Renal cortical epithelial cell (primary cell): ENCODE measurements around the gene SLC30A1. TPM values are rescaled to one million over a fixed set of nuclear protein-coding genes. Genes with fewer than 3 reads are reported as not detected.
"Not testable (repeated sequence)": the region's sequence is repeated elsewhere in the genome, so short reads cannot be mapped to it uniquely, and the experiment has no call there.

Source experiments
- DNase-seq: peaks from one replicate; pipeline ENCODE4 v3.0.0-alpha.2; 2011; ENCODE audit warnings: low read depth
- total RNA-seq: library from RNA; depleted of rRNA; stranded (reverse); fragments of >200 nt; gene quantifications from 2 replicates; pipeline ENCODE4 v1.2.3, GENCODE V29; 2014

The SLC30A1 gene
- total RNA-seq, 1 donor from 2014 or later = 74.4 TPM

- DNase-seq = no peak
Measured at GRCh38 chr1:211583011-211583992, 4.3 kb upstream of the SLC30A1 start.

DNA sequence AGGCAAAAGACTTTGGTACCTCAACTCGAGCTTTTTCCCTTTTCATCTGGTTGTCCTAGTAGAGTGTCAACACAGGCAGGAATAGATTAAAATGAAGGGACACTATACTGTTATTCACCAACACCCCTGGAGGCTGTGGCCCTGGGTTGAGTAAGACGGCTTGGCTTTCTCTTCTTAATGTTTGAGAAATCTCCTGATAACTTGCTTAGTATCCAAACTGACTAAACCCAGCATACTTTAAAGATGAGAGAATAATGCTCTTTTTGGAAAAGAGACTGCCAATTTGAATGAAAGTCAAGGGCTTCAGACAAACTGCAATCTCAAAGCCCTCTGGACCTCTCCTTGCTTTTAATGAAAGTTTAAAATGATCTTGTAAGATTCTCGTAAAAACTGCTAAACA, 2.6 kb upstream of the SLC30A1 start:
- no peak for DNase-seq

- no peak for DNase-seq
Measured at GRCh38 chr1:211580303-211580687, 1.3 kb upstream of the SLC30A1 start.

DNA sequence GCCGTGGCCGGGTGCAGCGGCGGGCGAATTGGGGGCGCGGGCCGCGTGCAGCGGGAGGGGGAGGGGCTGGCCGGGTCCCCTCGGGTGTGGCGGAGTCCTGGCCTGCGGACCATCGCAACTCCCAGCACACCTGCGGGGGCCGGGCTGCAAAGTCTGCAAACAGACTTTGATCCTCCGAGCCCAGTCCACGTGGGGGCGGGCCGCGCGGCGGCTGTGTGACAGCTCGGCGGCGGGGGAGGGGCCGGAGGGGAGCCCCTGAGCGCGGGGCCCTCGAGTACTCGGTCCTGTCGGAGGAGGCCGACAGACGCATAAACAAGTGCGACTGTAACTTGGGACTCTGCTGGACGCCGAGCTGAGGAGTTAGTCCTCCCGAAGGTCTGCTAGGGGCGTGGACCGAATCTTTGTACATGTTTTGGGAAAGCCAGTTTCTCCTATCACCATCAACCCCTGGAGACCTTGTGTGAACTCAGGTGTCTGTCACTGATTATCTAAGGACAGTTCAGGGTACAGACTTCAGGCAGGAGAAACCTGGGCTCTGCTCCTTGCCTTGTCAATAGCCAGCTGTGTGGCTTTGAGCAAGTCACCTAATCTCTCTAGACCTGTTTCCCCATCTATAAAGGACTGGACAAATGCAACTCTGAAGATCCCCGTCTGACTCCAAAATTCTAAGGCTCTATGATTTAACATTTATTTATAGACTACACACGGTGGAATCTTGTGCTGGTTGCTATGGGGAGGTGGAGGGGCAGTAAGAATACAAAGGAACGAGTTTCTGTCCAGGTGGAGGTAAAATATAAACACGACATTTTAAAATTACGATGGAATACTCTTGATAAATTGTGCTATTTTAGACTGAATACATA, 710 bp upstream of the SLC30A1 start:
- DNase-seq = no peak

GRCh38 chr1:211577819-211578639, 932 bp downstream of the SLC30A1 start:
- DNase-seq = peak; percentile 31

DNA sequence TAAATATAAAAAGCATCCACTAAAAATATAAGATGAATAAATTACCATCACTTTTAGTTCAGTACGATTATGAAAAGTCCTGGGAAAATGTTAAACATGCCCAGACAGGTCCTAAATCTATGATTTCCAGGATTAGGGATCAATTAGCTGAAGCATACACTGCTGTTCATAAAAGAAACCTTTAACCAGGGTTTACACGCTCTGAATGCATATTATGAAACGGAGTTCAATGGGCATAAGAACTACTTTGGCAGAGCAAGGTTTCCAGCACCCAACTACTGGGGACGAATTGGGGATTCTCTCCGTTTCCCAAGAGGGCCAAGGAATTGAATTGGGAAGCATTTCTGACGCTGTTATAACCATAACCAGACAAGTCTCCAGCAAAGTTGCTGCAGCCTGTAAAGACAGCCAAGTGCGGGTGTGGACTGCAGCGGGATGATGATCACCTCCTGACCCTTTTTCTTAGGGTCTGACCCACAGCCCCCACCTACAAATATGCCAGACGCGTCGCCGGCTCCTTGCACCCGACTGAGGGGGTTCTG, 1.6 kb downstream of the SLC30A1 start:
- no peak for DNase-seq

GRCh38 chr1:211576717-211577116, 2.2 kb downstream of the SLC30A1 start:
- no peak for DNase-seq

- DNase-seq = no peak
Measured at GRCh38 chr1:211574705-211575104, 4.3 kb downstream of the SLC30A1 start.

GRCh38 chr1:211571998-211572397, 7.0 kb downstream of the SLC30A1 start:
- DNase-seq = no peak

GRCh38 chr1:211570378-211570777, 8.6 kb downstream of the SLC30A1 start:
- not testable (repeated sequence) for DNase-seq

GRCh38 chr1:211566431-211567025, 12.4 kb downstream of the SLC30A1 start:
- peak; percentile 39 for DNase-seq

DNA sequence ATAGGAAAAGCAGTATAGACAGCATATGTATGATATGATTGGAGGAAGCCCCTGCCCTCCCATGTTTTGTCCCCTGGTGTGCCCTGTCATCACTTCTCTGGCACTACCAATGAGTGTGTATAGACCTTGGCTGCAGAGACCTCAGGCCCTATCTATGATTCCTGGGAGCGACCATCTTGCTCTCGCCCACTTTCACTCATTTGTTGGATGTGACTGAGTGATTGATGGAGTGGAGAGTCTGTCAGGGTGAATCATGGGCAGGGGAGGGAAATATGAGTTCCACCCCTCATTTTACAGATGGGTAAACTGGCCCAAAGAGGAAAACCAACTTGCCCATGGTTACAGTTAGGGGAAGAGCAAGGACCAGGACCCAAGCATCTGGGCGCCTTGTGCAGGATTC, 14.9 kb downstream of the SLC30A1 start:
- no peak for DNase-seq

GRCh38 chr1:211559222-211560010, 19.5 kb downstream of the SLC30A1 start:
- DNase-seq = peak; percentile 51

GRCh38 chr1:211557894-211558625, 20.9 kb downstream of the SLC30A1 start:
- no peak for DNase-seq

- DNase-seq = no peak
Measured at GRCh38 chr1:211553549-211553948, 25.4 kb downstream of the SLC30A1 start.

- peak; percentile 76 for DNase-seq
Measured at GRCh38 chr1:211551638-211552460, 27.1 kb downstream of the SLC30A1 start.

DNA sequence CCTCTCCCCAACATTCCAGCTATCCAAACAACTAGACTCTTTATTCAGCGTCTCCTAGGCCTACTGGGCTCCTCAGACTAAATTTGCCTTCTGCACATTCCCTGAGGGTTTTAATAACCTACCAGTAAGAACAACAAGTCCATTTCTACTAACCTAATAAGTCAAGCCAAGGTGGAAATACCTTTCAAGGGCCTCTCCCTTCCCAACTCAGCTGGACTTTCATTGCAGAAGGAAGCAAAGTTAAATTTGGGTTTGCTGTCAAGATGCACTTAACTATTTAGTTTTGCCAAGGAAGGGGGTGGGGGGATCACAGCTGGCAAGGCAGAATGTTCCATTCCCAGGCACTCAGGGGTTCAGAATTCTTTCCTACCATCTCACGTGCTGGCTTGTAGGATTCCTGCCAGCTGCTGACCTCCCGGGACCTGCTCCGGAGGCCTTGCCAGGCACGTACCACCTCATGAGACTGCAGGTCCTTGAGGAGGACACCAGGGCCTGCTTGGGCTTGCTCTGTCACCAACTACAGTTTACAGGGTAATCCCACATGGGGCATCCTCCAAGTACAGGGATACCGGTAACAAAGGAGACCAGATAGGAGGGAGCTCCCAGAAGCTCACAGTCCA, 29.8 kb downstream of the SLC30A1 start:
- DNase-seq = peak; percentile 27
